ENCODE data around the gene PHLDB3. TPM values are rescaled to one million over a fixed set of nuclear protein-coding genes. Genes with fewer than 3 reads are reported as not detected.
"Not testable (repeated sequence)": the region's sequence is repeated elsewhere in the genome, so short reads cannot be mapped to it uniquely, and the experiment has no call there.

The PHLDB3 gene
- polyA plus RNA-seq, 1 experiment: 4.2 TPM

DNA sequence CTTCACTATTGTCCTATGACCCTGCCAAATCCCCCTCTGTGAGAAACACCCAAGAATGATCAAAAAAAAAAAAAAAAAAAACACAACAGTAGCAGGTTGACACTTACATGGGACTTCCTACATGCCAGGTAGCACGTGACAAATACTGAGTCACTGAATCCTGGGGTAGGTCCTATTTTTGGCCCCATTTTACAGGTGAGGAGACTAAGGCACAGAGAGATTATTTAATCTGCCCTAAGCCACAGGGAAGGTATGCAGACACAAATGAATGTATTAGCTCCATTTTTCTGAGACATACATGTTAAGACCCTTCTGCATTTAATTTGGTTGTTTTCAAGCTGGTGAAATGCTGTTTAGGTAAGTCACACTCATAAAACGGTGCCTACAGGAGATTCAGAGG is 44.2 kb upstream of the PHLDB3 start:
- H3K27ac ChIP-seq (ENCODE audit: low read depth, low read length): no peak overlapping the region
- no peaks in the 10 kb centered on the region for H3K27me3 ChIP-seq (ENCODE audit: control insufficient read depth, insufficient read depth, low read length)
- H3K4me3 ChIP-seq (ENCODE audit: low read depth, low read length): no peak overlapping the region
- TF ChIP-seq, protein P1, sequence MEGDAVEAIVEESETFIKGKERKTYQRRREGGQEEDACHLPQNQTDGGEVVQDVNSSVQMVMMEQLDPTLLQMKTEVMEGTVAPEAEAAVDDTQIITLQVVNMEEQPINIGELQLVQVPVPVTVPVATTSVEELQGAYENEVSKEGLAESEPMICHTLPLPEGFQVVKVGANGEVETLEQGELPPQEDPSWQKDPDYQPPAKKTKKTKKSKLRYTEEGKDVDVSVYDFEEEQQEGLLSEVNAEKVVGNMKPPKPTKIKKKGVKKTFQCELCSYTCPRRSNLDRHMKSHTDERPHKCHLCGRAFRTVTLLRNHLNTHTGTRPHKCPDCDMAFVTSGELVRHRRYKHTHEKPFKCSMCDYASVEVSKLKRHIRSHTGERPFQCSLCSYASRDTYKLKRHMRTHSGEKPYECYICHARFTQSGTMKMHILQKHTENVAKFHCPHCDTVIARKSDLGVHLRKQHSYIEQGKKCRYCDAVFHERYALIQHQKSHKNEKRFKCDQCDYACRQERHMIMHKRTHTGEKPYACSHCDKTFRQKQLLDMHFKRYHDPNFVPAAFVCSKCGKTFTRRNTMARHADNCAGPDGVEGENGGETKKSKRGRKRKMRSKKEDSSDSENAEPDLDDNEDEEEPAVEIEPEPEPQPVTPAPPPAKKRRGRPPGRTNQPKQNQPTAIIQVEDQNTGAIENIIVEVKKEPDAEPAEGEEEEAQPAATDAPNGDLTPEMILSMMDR (IDR thresholded peaks at IDR 0.05; ENCODE audit: low read depth, low read length): no peak
- POLR2A ChIA-PET: no interaction called here
- CTCF ChIA-PET: interaction anchor here (0.6 kb wide), 1 partner anchor 1596 kb away, joined by 3 read pairs; no protein-coding TSS in a partner anchor
- no peaks in the 10 kb centered on the region for H3K9me3 ChIP-seq (ENCODE audit: control insufficient read depth, insufficient read depth, low read length)
- no peak for DNase-seq (ENCODE audit: low read depth, low spot score)

- CTCF ChIA-PET; POLR2A ChIA-PET; H3K4me3 ChIP-seq (ENCODE audit: low read depth, low read length); H3K9me3 ChIP-seq (ENCODE audit: control insufficient read depth, insufficient read depth, low read length); DNase-seq (ENCODE audit: low read depth, low spot score); H3K27ac ChIP-seq (ENCODE audit: low read depth, low read length); H3K27me3 ChIP-seq (ENCODE audit: control insufficient read depth, insufficient read depth, low read length): not testable (repeated sequence)
These were observed 43.4 kb upstream of the PHLDB3 start for GRCh38 chr19:43547926-43548325.

DNA sequence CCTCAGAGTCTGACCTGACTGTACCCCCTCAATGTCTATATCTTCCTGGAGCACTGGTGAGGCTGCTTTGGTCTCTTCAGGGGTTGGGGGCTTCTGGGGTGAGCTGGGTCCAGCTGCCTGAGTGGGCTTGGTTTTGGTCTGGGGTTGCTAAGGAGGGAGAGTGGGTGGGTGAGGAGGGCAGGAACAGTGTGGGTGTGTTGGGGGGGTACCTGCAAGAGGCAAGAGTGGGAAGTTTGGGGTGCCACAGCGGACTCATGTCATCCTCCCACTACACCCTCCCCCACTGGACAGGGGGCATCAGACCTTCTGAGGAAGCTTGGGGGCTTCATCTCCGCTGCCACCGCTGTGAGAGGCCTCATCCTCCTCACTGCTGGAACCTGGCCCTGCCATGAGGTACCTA is 42.0 kb upstream of the PHLDB3 start:
- DNase-seq (ENCODE audit: low read depth, low spot score): no peak
- H3K27me3 ChIP-seq (ENCODE audit: control insufficient read depth, insufficient read depth, low read length): no peaks in the 10 kb centered on the region
- TF ChIP-seq, protein P1 (IDR thresholded peaks at IDR 0.05; ENCODE audit: low read depth, low read length): no peak
- no peak overlapping the region for H3K4me3 ChIP-seq (ENCODE audit: low read depth, low read length)
- POLR2A ChIA-PET: no interaction called here
- H3K27ac ChIP-seq (ENCODE audit: low read depth, low read length): no peak overlapping the region
- H3K9me3 ChIP-seq (ENCODE audit: control insufficient read depth, insufficient read depth, low read length): no peaks in the 10 kb centered on the region
- CTCF ChIA-PET: interaction anchor here (3.2 kb wide), 1 partner anchor 9 kb away, joined by 21 read pairs; no protein-coding TSS in a partner anchor

DNA sequence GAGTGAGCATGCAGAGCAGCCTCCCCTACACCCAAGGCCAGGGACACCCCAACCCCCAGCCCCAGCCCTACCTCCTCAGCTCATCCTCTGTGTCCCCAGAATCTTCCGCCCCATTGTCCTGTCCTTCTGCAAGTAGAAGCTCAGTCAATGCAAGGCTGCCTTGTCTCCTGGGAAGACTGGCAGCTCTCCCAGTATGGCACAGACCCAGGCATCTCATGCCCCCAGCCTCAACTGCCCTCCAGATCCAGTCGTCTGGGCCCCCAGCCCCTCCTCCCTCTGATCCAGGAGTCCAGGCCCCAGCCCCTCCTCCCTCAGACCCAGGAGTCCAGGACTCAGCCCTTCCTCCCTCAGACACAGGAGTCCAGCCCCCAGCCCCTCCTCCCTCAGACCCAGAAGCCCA is 41.4 kb upstream of the PHLDB3 start:
- ChIA-PET CTCF (interaction anchor here (1.2 to 3.2 kb wide), 2 partner anchors 9 to 10 kb away, joined by 3 to 21 read pairs; no protein-coding TSS in a partner anchor), POLR2A (no interaction called here)
- H3K9me3 ChIP-seq (ENCODE audit: control insufficient read depth, insufficient read depth, low read length): no peaks in the 10 kb centered on the region
- DNase-seq (ENCODE audit: low read depth, low spot score): no peak
- H3K4me3 ChIP-seq (ENCODE audit: low read depth, low read length): no peak overlapping the region
- no peaks in the 10 kb centered on the region for H3K27me3 ChIP-seq (ENCODE audit: control insufficient read depth, insufficient read depth, low read length)
- TF ChIP-seq, protein P1 (IDR thresholded peaks at IDR 0.05; ENCODE audit: low read depth, low read length): no peak
- H3K27ac ChIP-seq (ENCODE audit: low read depth, low read length): no peak overlapping the region

DNA sequence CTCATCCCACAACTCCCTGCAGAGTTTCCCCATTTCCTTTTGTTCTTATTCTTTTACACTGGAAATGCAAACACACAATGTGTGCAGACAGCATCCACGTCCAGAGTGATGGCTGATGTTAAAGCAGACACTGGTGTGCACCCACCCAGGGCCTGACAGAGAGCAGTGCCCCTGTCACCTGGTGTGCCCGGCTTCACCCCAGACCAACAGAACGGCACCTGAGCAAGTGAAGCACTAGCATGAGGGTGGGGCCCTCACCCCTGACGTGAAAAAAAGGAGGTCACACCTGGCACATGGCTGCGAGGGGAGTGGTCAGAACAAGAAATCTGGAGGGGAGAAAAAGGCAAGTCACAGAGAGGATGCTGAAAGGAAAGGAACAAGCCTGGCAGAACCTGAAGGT is 40.7 kb upstream of the PHLDB3 start:
- DNase-seq (ENCODE audit: low read depth, low spot score): no peak
- Histone ChIP-seq H3K27ac (ENCODE audit: low read depth, low read length) (no peak overlapping the region), H3K4me3 (ENCODE audit: low read depth, low read length) (no peak overlapping the region), H3K9me3 (ENCODE audit: control insufficient read depth, insufficient read depth, low read length) (no peaks in the 10 kb centered on the region), H3K27me3 (ENCODE audit: control insufficient read depth, insufficient read depth, low read length) (no peaks in the 10 kb centered on the region)
- ChIA-PET POLR2A (no interaction called here), CTCF (interaction anchor here (1.2 to 3.2 kb wide), 2 partner anchors 10 kb away, joined by 3 to 21 read pairs; no protein-coding TSS in a partner anchor)
- TF ChIP-seq, protein P1 (IDR thresholded peaks at IDR 0.05; ENCODE audit: low read depth, low read length): no peak
